ENCODE results near the gene LSAMP. TPM values are rescaled to one million over a fixed set of nuclear protein-coding genes. Genes with fewer than 3 reads are reported as not detected.
A peak's percentile ranks its signal among the peaks of the same experiment; 100 is the strongest.

Gene LSAMP
- 19.9 TPM for total RNA-seq
- long read RNA-seq, partial matches to known transcripts, result 1 of 5 reads
- long read RNA-seq, other reads (novel, unspliced or antisense), result 4 of 5 reads

GRCh38 chr3:116445311-116445841 is at the start of gene LSAMP:
Gene LSAMP, minus strand, starts transcription at chr3:116445487.
- peak; percentile 27 for DNase-seq
- peak; percentile 47 for ATAC-seq
- intact Hi-C loops (cut with micrococcal nuclease), result no loop called here

GRCh38 chr3:116492379-116492778 is 47.1 kb upstream of the LSAMP start:
- DNase-seq, result no peak
- intact Hi-C loops (cut with micrococcal nuclease), result no loop called here
- no peak for ATAC-seq

DNA sequence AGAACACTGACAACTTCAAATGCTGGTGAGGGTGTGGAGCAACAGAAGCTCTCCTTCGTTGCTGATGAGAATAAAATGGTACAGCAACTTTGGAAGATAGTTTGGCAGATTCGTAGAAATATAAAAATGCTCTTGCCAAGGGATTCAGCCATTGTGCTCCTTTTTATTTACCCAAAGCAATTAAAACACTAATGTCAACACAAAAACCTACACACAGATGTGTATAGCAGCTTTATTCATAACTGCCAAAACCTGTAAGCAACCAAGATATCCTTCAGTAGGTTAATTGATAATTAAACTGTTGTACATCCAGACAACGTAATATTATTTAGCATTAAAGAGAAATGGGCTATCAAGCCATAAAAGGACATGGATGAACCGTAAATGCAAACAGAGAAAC is 37.8 kb upstream of the LSAMP start:
- DNase-seq, result no peak
- intact Hi-C loops (cut with micrococcal nuclease), result no loop called here
- no peak for ATAC-seq

- DNase-seq, result no peak
- no peak for ATAC-seq
- intact Hi-C loops (cut with micrococcal nuclease), result no loop called here
Measured at GRCh38 chr3:116476691-116477090, 31.4 kb upstream of the LSAMP start.

DNA sequence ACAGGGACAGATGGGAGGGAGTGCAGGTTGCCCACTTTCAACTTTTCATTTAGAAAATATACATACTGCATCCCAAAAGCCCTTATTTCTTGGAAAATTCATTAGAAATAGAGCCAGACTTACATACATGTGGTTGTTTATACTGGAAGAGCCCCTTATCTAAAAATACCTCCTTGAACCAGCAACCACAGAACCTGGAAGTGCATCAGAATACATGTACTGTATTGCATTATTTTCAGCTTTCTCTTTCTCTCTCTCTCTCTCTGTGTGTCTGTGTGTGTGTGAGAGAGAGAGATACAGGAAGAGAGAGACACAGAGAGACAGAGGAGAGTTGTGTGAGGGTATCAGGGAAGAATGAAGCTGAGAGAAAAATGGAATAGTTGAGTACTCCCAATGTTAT is 29.5 kb upstream of the LSAMP start:
- DNase-seq (no peak), ATAC-seq (no peak)
- intact Hi-C loops (cut with micrococcal nuclease), result no loop called here

GRCh38 chr3:116474032-116474780 is 28.9 kb upstream of the LSAMP start:
- ATAC-seq (no peak), DNase-seq (no peak)
- intact Hi-C loops (cut with micrococcal nuclease), result no loop called here

GRCh38 chr3:116473602-116474001 is 28.3 kb upstream of the LSAMP start:
- intact Hi-C loops (cut with micrococcal nuclease), result no loop called here
- ATAC-seq (no peak), DNase-seq (no peak)

DNA sequence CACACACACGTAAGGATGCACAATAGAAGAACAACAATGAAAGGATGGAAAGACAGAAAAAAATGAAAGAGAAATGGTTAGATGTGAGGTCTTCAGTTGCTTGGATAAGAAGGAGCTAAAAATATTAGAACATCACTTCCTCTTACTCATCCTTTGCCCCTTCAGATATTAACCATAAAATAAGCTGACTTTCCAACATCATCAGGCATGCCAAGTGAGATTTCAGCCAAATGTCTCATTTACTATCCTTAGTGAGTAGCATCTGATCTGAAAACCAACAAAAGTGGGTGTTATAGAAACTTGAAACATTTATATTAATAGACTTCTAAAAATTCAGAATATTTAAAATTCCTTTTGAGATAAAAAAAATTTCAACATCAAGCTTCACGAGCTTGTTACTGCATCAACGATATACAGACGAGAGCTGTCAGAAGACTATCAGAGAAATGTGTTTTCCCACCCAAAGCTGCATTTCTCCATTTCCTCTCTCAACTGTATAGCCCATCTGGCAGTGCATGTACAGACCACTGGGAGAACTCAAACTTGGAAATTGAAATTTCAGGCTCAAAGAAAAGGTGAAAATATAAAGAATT is 25.4 kb upstream of the LSAMP start:
- ATAC-seq, result no peak
- DNase-seq, result no peak
- intact Hi-C loops (cut with micrococcal nuclease), result no loop called here

DNA sequence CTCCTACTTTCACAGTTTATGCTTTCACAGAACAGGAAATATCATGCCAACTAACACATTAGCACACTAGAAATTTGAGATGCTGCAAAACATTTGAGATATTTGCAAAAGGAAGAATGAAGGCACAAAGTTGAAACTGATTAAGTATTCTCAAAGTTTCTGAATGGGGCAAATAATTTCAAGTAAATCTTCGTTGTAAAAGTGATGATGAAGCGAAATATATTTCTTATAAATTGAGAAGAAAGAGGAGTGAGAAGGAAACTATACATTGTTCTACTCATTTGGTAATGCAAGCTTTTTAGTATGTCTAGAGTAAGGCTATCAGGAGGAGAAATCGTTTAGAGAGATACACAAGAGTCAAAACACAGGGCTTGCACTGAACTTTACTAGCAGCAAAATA is 24.3 kb upstream of the LSAMP start:
- ATAC-seq (no peak), DNase-seq (no peak)
- intact Hi-C loops (cut with micrococcal nuclease), result no loop called here

DNA sequence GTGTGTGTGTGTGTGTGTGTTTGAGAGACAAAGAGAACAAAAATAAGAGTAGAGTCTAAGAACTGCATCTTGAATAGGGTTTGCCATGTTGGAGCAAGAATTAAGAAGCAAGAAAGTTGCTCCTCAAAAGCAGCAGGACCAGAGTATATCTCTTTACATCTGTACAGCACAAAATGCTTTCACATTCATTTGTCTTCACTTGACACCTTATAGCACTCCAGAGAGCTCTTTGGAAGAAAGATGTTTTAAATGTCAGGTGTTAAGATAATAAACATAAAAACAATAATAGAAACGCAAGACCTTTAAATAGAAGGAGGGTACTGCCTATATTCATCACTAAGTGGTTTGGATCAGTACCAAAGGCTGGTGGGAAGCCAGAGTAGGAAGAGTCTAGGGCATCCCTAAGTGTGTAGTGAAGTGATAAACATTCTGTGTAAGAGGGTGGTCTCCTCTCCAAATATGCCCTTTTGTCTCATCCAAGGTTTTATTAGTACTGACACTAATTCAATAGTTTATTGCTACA is 19.1 kb upstream of the LSAMP start:
- ATAC-seq (no peak), DNase-seq (no peak)
- intact Hi-C loops (cut with micrococcal nuclease), result no loop called here

DNA sequence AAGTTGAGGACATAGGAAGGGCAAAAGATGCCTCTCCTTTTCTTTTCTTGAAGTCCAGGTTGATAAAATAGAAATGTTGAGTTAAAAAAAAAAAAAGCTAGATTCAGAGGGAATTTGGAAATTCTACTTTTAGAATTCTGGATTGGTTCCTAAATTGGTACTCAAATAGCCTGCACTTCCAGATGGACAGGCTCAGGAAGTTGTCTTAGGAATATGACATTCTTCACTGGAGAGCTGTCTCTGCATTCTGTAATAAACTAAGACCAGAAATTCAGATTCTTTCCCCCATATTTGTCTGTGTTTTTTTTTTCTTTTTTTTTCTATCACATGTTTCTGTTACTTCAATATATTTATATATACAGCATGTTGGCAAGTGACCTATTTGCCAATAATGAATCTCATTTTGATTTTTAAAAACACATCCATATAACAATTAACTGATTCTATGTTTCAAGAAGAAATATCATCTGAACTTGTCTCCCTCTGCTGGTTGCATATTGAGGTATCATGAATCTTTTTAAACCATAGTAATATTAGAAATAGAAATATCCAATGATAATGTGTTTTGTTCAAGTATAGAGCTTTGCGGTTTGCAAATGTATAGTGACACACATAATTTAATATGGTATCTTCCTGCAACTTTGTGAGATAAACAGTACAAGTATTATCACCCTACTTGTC is 8.5 kb upstream of the LSAMP start:
- DNase-seq (no peak), ATAC-seq (no peak)
- intact Hi-C loops (cut with micrococcal nuclease), result no loop called here

- intact Hi-C loops (cut with micrococcal nuclease), result no loop called here
- no peak for DNase-seq
- ATAC-seq, result no peak
Measured at GRCh38 chr3:116449546-116450350, 4.5 kb upstream of the LSAMP start.

DNA sequence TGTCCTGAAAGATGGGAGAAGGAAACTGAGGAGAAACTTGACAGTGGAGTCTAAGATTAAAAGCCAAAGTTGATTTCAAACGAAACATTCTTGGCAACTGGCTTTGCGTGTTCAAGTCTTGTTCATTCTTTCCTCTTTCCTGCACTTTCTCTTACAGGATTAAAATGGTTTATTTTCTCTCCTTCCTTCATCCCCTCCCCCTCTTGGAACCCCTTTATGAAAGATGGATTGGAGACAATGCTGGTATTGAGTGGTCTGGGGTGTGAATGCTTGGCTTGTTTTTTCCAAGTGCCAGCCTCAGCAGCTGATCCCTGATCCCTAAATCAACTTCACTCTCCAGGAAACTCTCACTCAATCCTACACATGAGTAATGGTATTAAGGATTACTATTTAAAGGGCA is 703 bp upstream of the LSAMP start:
- no peak for DNase-seq
- ATAC-seq, result no peak
- intact Hi-C loops (cut with micrococcal nuclease), result no loop called here

DNA sequence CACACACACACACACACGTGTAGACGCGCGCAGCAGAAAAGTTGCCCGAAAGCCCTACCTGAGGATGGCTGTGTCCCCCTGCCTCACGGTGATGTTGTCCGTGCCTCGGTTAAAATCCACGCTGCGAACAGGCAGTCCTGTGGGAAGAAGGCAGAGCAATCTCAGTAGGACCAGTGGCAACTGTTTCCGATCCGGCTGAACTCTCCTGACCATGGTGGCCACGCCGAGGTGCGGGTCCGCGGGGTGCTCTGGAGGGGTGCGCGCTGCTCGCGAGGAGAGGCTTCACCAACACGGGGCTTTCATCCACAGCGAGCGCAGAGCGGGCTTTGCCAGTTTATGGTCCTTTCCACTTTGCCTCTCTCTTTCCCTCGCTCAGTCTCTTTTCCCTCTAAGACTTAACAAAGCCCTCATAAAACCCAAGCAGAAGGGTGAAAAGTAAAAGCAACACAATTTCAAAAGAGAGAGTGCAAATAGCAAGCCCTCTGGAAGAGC is 422 bp downstream of the LSAMP start:
- intact Hi-C loops (cut with micrococcal nuclease), result no loop called here
- ATAC-seq, result peak; percentile 43

GRCh38 chr3:116444115-116444747 is 1.1 kb downstream of the LSAMP start:
- ATAC-seq (no peak), DNase-seq (no peak)
- intact Hi-C loops (cut with micrococcal nuclease), result no loop called here

More for the DNA sequence above, 422 bp downstream of the LSAMP start:
- peak; percentile 21 for DNase-seq

DNA sequence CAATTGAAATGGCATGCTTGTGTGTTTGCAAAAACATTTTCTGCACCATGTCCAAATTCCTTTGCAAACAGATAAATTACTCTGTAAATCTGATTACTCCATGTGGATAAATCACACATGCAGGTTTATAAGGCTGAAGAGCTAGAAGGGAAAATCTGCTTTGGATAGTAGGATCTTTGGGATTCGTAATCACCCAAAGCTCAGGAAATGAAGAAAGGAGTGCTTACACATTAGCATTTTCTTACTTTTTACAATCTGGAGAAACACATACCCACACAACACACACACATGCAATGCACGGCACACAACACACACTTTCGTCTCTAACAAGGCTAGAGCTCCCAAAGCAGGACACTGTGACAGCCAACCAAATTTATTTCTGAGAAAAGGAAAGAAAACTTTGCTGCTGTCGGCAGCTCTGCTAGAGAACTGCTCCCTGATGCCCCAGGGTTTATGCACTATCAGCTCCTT is 2.1 kb downstream of the LSAMP start:
- intact Hi-C loops (cut with micrococcal nuclease), result no loop called here
- DNase-seq, result no peak
- no peak for ATAC-seq

- intact Hi-C loops (cut with micrococcal nuclease), result no loop called here
- ATAC-seq (no peak), DNase-seq (no peak)
Measured at GRCh38 chr3:116442331-116443021, 2.8 kb downstream of the LSAMP start.

DNA sequence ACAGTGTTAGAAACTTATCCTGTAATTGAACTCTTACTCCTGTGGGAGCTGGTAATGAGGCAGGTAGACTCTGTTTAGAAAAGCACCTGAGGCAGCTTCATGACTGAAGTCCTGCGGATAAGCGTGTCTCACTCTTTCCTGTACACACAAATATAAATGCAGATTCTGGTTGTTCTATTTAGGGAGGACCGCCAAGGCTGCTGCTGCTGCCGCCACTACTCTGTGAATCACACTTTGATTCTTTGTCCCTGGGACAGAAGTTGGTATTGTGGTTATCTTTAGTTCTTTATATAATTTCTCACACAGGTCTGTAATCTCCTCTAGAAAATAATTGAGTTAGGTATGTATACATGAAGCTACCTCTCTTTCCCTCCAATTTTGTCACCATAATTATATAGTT is 3.6 kb downstream of the LSAMP start:
- ATAC-seq (no peak), DNase-seq (no peak)
- intact Hi-C loops (cut with micrococcal nuclease), result no loop called here

Data from left ventricle myocardium superior (tissue), 1 donor.